ENCODE data around the gene PRCC. TPM values are rescaled to one million over a fixed set of nuclear protein-coding genes. Genes with fewer than 3 reads are reported as not detected.

PRCC gene
- total RNA-seq, 2 donors from 2014 or later, result 108 to 111 TPM

DNA sequence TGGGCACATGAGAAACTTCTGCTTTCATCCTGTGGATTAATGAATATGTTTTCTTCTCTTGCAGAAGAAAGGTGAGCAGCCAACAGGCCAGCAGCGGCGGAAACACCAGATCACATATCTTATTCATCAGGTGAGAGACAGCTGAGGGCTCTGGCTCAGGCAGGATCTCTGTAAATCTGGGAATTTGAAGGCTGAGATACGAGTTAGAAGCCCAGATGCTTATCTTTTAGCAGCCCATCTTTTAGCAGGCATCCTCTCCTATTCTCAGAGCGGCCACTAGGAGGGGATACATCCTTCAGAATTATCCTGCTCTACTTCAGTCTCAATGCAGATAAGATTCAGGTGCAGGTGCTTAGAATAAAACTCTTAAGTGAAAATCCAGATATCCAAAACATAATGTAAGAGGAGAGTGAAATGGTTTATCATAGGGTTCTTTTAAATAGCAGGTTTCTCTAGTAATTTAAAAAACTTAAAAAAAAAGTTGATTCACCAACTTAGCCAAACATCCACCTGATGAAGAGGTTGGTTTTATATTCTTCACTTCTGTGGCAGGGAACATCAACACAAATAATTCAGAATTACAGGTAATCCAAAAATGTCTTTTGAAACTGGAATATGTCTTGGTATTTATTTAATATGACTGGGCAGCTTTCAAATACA lies 30.0 kb downstream of the PRCC start:
- Mint-ChIP-seq H3K27me3 (ENCODE audit: insufficient read depth) (no peaks in the 10 kb centered on the region), H3K9me3 (no peaks in the 10 kb centered on the region)
- H3K9ac ChIP-seq (ENCODE audit: extremely low read depth, low read length, poor library complexity, severe bottlenecking), result no peak overlapping the region

DNA sequence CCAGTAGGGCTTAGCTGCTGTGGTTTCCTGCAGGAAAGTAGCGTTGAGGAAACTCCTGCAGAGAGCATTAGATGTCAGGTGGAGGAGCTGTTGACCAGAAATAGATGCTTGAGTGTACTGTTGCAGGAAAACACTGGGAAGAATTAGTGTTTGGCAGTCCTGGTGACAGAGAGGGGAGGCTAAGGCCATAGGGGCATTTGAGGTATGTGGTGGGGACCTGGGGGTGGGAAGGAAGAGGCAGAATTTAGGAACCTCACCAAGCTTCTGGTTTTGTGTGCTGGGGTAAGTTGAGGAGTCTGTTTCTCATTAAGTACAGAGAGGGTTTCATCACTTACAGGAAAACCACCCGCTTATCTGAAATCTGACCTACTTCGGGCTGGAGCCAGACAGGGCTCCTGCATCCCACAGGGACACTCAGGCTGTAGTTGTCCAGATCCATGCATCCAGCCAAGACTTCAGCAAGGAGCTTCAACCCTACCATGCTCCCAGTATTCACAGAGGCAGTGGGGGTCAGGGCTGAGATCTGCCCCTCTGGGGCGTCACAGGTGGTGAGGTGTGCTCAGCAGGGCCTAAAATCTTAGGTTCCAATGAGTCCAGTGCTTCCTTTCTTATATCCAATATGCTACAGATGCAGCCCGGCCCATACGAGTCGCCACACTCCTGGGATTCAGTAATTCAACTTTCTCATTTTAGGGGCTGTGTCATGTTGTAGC lies 34.2 kb downstream of the PRCC start:
- H3K4me3 Mint-ChIP-seq, result no peak overlapping the region
- DNase-seq, result no peak
- no peaks in the 10 kb centered on the region for H3K9me3 ChIP-seq (ENCODE audit: control insufficient read depth, low read length)
- peaks cover 38% of the 10 kb centered on the region for H3K36me3 Mint-ChIP-seq (ENCODE audit: low read depth)
- H3K36me3 ChIP-seq (ENCODE audit: control insufficient read depth, insufficient read depth, low read length), result peaks cover 49% of the 10 kb centered on the region
- H3K4me1 ChIP-seq (ENCODE audit: control insufficient read depth, insufficient read depth, low read length), result peaks cover 11% of the 10 kb centered on the region
- H3K27ac Mint-ChIP-seq, result no peak overlapping the region
- no peaks in the 10 kb centered on the region for H3K9me3 Mint-ChIP-seq
- H3K27me3 ChIP-seq (ENCODE audit: control insufficient read depth, insufficient read depth, low read length, poor library complexity, severe bottlenecking), result no peaks in the 10 kb centered on the region
- H3K4me3 ChIP-seq (ENCODE audit: low read length), result no peak overlapping the region
- peaks cover 15% of the 10 kb centered on the region for H3K4me1 Mint-ChIP-seq
- H3K9ac ChIP-seq (ENCODE audit: extremely low read depth, low read length, poor library complexity, severe bottlenecking), result no peak overlapping the region
- H3K27me3 Mint-ChIP-seq (ENCODE audit: insufficient read depth), result no peaks in the 10 kb centered on the region
- TF ChIP-seq, protein P1, sequence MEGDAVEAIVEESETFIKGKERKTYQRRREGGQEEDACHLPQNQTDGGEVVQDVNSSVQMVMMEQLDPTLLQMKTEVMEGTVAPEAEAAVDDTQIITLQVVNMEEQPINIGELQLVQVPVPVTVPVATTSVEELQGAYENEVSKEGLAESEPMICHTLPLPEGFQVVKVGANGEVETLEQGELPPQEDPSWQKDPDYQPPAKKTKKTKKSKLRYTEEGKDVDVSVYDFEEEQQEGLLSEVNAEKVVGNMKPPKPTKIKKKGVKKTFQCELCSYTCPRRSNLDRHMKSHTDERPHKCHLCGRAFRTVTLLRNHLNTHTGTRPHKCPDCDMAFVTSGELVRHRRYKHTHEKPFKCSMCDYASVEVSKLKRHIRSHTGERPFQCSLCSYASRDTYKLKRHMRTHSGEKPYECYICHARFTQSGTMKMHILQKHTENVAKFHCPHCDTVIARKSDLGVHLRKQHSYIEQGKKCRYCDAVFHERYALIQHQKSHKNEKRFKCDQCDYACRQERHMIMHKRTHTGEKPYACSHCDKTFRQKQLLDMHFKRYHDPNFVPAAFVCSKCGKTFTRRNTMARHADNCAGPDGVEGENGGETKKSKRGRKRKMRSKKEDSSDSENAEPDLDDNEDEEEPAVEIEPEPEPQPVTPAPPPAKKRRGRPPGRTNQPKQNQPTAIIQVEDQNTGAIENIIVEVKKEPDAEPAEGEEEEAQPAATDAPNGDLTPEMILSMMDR (conservative IDR thresholded peaks at IDR 0.05), result peak; percentile 13
- H3K27ac ChIP-seq (ENCODE audit: low read depth, low read length), result no peak overlapping the region
- WGBS, 2 experiments (ENCODE audit: insufficient coverage in 1 of 2, insufficient read length in 1 of 2), result 82 to 97% methylated on average over 4 to 7 of the region's 7 CpGs

More for the DNA sequence above, 30.0 kb downstream of the PRCC start:
- 17 to 34% methylated on average over 2 to 4 of the region's 4 CpGs for WGBS, 2 experiments (ENCODE audit: insufficient coverage in 1 of 2, insufficient read length in 1 of 2)
- Histone ChIP-seq H3K36me3 (ENCODE audit: control insufficient read depth, insufficient read depth, low read length) (peaks cover 90% of the 10 kb centered on the region), H3K4me3 (ENCODE audit: low read length) (no peak overlapping the region), H3K4me1 (ENCODE audit: control insufficient read depth, insufficient read depth, low read length) (peaks cover 11% of the 10 kb centered on the region), H3K9me3 (ENCODE audit: control insufficient read depth, low read length) (no peaks in the 10 kb centered on the region), H3K27me3 (ENCODE audit: control insufficient read depth, insufficient read depth, low read length, poor library complexity, severe bottlenecking) (no peaks in the 10 kb centered on the region), H3K27ac (ENCODE audit: low read depth, low read length) (no peak overlapping the region)
- peaks cover 71% of the 10 kb centered on the region for H3K36me3 Mint-ChIP-seq (ENCODE audit: low read depth)
- H3K4me1 Mint-ChIP-seq, result peaks cover 11% of the 10 kb centered on the region
- peak; percentile 89 for DNase-seq
- peak overlapping the region; percentile 81 for H3K27ac Mint-ChIP-seq
- TF ChIP-seq, protein P1 (conservative IDR thresholded peaks at IDR 0.05), result peak; percentile 94
- no peak overlapping the region for H3K4me3 Mint-ChIP-seq

- Histone ChIP-seq H3K4me3 (ENCODE audit: low read length) (no peak overlapping the region), H3K9me3 (ENCODE audit: control insufficient read depth, low read length) (no peaks in the 10 kb centered on the region), H3K9ac (ENCODE audit: extremely low read depth, low read length, poor library complexity, severe bottlenecking) (no peak overlapping the region), H3K4me1 (ENCODE audit: control insufficient read depth, insufficient read depth, low read length) (peaks cover 11% of the 10 kb centered on the region), H3K27ac (ENCODE audit: low read depth, low read length) (no peak overlapping the region), H3K27me3 (ENCODE audit: control insufficient read depth, insufficient read depth, low read length, poor library complexity, severe bottlenecking) (no peaks in the 10 kb centered on the region), H3K36me3 (ENCODE audit: control insufficient read depth, insufficient read depth, low read length) (peaks cover 47% of the 10 kb centered on the region)
- no peak for DNase-seq
- Mint-ChIP-seq H3K36me3 (ENCODE audit: low read depth) (peaks cover 36% of the 10 kb centered on the region), H3K9me3 (no peaks in the 10 kb centered on the region), H3K27me3 (ENCODE audit: insufficient read depth) (no peaks in the 10 kb centered on the region), H3K4me3 (no peak overlapping the region), H3K27ac (peak overlapping the region; percentile 16), H3K4me1 (peaks cover 10% of the 10 kb centered on the region)
- TF ChIP-seq, protein P1 (conservative IDR thresholded peaks at IDR 0.05), result no peak
- WGBS, 2 experiments (ENCODE audit: insufficient coverage in 1 of 2, insufficient read length in 1 of 2), result 96 to 97% methylated on average over 5 to 8 of the region's 8 CpGs
Observed at GRCh38 chr1:156802421-156802935, 35.1 kb downstream of the PRCC start.
